GM06990 (cell line): ENCODE data around the gene DNAAF3.

Experiments
- DNase-seq: peaks from one replicate; pipeline ENCODE4 v3.0.0-alpha.2; 2011; ENCODE audit not compliant: insufficient read length; ENCODE audit errors: extremely low read depth
- H3K27me3 ChIP-seq: replicated peaks from 2 replicates; pipeline ENCODE4 v1.6.0; 2011; ENCODE audit warnings: low read length; ENCODE audit not compliant: control insufficient read depth, insufficient read depth
- H3K36me3 ChIP-seq: 2 replicates; pipeline ENCODE4 v1.5.1; 2011; ENCODE audit warnings: low read length; ENCODE audit not compliant: control insufficient read depth, insufficient read depth
- H3K4me3 ChIP-seq: replicated peaks from 2 replicates; pipeline ENCODE4 v1.5.1; 2011; ENCODE audit warnings: low read depth, mild to moderate bottlenecking, control low read depth, low read length
- CTCF ChIP-seq: IDR thresholded peaks from 2 replicates; pipeline ENCODE4 v1.5.1; 2011; ENCODE audit warnings: low read length, control low read depth, mild to moderate bottlenecking, inconsistent platforms; ENCODE audit not compliant: insufficient read depth, poor library complexity, severe bottlenecking

DNAAF3 gene

GRCh38 chr19:55179606-55180484, 13.4 kb upstream of the DNAAF3 start, which contains the start of gene SYT5:
TSS of gene SYT5 (minus strand) at chr19:55180289. CDS start at chr19:55179041, 1,248 bp downstream.
- peak; percentile 47 for DNase-seq
- TF ChIP-seq CTCF, result no peak
- H3K4me3 ChIP-seq, result peak within 1 kb of the TSS; percentile 35

DNA sequence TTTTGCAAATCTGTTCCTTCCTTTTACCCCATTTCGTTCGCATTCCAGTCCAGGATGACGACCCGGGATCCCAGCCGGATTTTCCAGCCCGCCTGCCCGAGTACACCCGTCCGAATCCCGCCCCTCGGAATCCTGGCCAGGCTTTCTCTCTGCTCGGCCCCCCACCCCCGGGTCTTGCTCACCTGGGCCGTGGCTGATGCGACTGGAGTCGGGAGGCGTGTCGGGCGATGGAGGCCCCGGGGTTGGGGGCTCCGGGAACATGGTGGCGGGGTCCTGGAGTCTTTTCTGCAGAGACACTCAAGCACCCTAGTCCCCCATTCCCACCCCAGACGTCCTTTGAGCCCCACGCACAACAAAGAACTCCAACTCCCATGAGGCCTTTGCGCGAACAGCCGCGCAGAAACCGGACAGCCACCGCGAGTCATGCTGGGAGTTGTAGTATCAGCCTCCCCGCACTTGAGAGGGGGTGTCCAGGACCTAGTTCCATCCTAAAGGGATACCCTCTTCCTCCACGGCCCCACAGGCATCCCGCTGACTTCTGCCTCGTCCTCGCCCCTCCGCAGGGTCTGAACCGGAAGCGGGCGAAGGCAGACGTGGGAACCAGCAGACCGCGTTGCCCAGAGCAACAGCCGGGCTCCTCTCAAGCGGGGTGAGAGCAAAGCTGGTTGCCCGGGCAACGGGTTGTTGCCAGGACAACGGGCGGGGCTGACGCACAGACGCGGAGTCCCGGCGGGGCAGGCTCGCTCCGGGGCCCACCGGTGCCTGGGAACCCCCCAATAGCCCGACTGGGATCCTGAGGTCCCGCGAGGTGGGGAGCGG, 12.6 kb upstream of the DNAAF3 start:
- DNase-seq, result peak; percentile 91
- Histone ChIP-seq H3K27me3 (no peaks in the 10 kb centered on the region; the same call in none of the 2 replicates), H3K36me3 (no peaks in the 10 kb centered on the region), H3K4me3 (peak overlapping the region; percentile 35)
- TF ChIP-seq CTCF, result no peak

More at GRCh38 chr19:55179606-55180484, 13.4 kb upstream of the DNAAF3 start, which contains the start of gene SYT5:
- Histone ChIP-seq H3K27me3 (no peaks in the 10 kb centered on the region; the same call in none of the 2 replicates), H3K36me3 (no peaks in the 10 kb centered on the region)

DNA sequence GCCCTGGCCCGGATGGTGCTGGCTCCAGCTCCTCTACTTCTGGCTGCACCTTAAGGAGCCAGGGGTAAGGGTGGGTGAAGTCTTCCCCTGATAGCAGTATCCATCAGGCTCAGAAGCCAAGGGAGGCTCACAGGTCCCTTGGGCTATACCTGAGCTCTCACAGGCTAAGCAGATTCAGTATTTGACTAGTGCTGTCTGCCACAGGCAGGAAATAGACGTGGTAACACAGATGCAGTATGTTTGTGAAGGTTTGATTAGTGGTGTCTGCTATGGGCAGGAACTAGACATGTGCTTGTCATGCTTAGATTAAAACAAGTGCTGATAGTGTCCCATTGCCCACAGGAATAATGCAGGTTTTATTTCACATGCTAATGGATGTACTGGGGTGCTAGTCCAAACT, 9.7 kb upstream of the DNAAF3 start:
- Histone ChIP-seq H3K36me3 (no peaks in the 10 kb centered on the region), H3K4me3 (no peak overlapping the region), H3K27me3 (no peaks in the 10 kb centered on the region; the same call in none of the 2 replicates)
- DNase-seq, result no peak
- no peak for TF ChIP-seq CTCF

GRCh38 chr19:55175117-55175867, 8.9 kb upstream of the DNAAF3 start:
- no peak overlapping the region for H3K4me3 ChIP-seq
- no peak for TF ChIP-seq CTCF
- H3K27me3 ChIP-seq, result no peaks in the 10 kb centered on the region; the same call in none of the 2 replicates
- DNase-seq, result no peak
- no peaks in the 10 kb centered on the region for H3K36me3 ChIP-seq

DNA sequence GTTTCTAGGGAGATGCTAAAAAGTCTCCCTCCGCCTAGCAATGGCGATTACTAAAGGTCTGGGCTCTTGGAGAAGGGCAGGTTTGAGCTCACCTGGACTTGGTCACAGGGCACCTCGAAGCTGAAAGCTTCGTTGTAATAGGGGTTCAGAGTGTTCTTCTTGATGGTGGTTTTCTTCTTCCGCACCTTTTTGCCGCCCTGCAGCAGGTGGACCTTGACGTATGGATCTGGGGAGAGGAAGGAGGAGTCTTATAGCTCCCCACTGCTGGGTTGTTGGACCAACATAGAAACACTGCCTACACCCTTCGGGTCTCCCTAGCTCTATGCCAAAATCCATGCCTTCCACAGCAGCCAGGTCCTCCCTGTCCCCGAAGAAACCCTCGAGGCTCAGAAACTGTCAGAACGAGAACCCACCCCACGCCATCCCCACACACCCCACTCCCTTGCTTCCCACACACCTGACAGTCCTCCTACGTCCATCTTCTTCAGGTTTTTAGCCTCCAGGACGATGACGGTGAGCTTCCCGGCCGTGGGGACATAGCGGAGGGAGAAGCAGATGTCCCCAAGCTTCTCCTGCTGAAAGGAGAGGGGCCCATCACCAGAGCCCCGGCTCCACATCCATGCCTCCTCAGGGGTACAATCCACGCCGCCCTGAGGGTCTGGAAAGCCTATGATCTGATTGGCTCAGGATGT, 8.2 kb upstream of the DNAAF3 start:
- no peak for DNase-seq
- Histone ChIP-seq H3K27me3 (no peaks in the 10 kb centered on the region; the same call in none of the 2 replicates), H3K36me3 (no peaks in the 10 kb centered on the region), H3K4me3 (no peak overlapping the region)
- TF ChIP-seq CTCF, result no peak
